ENCODE results near the gene HIGD1C.

GRCh38 chr12:51009056-51009440 lies 56.7 kb downstream of the HIGD1C start:
- TF ChIP-seq POLR2AphosphoS5 (IDR thresholded peaks at IDR 0.05; ENCODE audit: low read depth, low read length) (no peak), POLR2A (IDR thresholded peaks at IDR 0.05; ENCODE audit: low read depth, low read length) (no peak)

Data from GM12891 (cell line).